Measurements from ENCODE around the gene KLF18. TPM values are rescaled to one million over a fixed set of nuclear protein-coding genes. Genes with fewer than 3 reads are reported as not detected.

The KLF18 gene
- total RNA-seq, 1 experiment from 2014 or later, result 0.09 TPM

- H3K27me3 Mint-ChIP-seq (ENCODE audit: low read depth), result peaks cover 11% of the 10 kb centered on the region
- H3K4me3 Mint-ChIP-seq, result no peak within 1 kb of the TSS
- TF ChIP-seq SOX15 (CRISPR knock-in tag; IDR thresholded peaks at IDR 0.05), result no peak
- no peak for TF ChIP-seq JUN (CRISPR knock-in tag; IDR thresholded peaks at IDR 0.05)
- TF ChIP-seq ZNF121 (CRISPR knock-in tag; IDR thresholded peaks at IDR 0.05), result no peak
- no peak for TF ChIP-seq ELF4 (CRISPR knock-in tag; IDR thresholded peaks at IDR 0.05; ENCODE audit: low read depth)
- TF ChIP-seq ATF1 (CRISPR knock-in tag; IDR thresholded peaks at IDR 0.05), result no peak
- TF ChIP-seq, protein P1, sequence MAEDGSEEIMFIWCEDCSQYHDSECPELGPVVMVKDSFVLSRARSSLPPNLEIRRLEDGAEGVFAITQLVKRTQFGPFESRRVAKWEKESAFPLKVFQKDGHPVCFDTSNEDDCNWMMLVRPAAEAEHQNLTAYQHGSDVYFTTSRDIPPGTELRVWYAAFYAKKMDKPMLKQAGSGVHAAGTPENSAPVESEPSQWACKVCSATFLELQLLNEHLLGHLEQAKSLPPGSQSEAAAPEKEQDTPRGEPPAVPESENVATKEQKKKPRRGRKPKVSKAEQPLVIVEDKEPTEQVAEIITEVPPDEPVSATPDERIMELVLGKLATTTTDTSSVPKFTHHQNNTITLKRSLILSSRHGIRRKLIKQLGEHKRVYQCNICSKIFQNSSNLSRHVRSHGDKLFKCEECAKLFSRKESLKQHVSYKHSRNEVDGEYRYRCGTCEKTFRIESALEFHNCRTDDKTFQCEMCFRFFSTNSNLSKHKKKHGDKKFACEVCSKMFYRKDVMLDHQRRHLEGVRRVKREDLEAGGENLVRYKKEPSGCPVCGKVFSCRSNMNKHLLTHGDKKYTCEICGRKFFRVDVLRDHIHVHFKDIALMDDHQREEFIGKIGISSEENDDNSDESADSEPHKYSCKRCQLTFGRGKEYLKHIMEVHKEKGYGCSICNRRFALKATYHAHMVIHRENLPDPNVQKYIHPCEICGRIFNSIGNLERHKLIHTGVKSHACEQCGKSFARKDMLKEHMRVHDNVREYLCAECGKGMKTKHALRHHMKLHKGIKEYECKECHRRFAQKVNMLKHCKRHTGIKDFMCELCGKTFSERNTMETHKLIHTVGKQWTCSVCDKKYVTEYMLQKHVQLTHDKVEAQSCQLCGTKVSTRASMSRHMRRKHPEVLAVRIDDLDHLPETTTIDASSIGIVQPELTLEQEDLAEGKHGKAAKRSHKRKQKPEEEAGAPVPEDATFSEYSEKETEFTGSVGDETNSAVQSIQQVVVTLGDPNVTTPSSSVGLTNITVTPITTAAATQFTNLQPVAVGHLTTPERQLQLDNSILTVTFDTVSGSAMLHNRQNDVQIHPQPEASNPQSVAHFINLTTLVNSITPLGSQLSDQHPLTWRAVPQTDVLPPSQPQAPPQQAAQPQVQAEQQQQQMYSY (CRISPR knock-in tag; IDR thresholded peaks at IDR 0.05), result no peak
- TF ChIP-seq, protein P2, sequence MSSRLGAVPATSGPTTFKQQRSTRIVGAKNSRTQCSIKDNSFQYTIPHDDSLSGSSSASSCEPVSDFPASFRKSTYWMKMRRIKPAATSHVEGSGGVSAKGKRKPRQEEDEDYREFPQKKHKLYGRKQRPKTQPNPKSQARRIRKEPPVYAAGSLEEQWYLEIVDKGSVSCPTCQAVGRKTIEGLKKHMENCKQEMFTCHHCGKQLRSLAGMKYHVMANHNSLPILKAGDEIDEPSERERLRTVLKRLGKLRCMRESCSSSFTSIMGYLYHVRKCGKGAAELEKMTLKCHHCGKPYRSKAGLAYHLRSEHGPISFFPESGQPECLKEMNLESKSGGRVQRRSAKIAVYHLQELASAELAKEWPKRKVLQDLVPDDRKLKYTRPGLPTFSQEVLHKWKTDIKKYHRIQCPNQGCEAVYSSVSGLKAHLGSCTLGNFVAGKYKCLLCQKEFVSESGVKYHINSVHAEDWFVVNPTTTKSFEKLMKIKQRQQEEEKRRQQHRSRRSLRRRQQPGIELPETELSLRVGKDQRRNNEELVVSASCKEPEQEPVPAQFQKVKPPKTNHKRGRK (CRISPR knock-in tag; IDR thresholded peaks at IDR 0.05; ENCODE audit: borderline replicate concordance), result no peak
- TF ChIP-seq E2F5 (CRISPR knock-in tag; IDR thresholded peaks at IDR 0.05), result no peak
- TF ChIP-seq, protein P3, sequence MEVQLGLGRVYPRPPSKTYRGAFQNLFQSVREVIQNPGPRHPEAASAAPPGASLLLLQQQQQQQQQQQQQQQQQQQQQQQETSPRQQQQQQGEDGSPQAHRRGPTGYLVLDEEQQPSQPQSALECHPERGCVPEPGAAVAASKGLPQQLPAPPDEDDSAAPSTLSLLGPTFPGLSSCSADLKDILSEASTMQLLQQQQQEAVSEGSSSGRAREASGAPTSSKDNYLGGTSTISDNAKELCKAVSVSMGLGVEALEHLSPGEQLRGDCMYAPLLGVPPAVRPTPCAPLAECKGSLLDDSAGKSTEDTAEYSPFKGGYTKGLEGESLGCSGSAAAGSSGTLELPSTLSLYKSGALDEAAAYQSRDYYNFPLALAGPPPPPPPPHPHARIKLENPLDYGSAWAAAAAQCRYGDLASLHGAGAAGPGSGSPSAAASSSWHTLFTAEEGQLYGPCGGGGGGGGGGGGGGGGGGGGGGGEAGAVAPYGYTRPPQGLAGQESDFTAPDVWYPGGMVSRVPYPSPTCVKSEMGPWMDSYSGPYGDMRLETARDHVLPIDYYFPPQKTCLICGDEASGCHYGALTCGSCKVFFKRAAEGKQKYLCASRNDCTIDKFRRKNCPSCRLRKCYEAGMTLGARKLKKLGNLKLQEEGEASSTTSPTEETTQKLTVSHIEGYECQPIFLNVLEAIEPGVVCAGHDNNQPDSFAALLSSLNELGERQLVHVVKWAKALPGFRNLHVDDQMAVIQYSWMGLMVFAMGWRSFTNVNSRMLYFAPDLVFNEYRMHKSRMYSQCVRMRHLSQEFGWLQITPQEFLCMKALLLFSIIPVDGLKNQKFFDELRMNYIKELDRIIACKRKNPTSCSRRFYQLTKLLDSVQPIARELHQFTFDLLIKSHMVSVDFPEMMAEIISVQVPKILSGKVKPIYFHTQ (CRISPR knock-in tag; IDR thresholded peaks at IDR 0.05), result no peak
- TF ChIP-seq, protein P4, sequence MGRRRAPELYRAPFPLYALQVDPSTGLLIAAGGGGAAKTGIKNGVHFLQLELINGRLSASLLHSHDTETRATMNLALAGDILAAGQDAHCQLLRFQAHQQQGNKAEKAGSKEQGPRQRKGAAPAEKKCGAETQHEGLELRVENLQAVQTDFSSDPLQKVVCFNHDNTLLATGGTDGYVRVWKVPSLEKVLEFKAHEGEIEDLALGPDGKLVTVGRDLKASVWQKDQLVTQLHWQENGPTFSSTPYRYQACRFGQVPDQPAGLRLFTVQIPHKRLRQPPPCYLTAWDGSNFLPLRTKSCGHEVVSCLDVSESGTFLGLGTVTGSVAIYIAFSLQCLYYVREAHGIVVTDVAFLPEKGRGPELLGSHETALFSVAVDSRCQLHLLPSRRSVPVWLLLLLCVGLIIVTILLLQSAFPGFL (CRISPR knock-in tag; IDR thresholded peaks at IDR 0.05; ENCODE audit: borderline replicate concordance), result no peak
- no peak for TF ChIP-seq ZNF219 (CRISPR knock-in tag; IDR thresholded peaks at IDR 0.05; ENCODE audit: borderline replicate concordance)
- no peak for TF ChIP-seq SP1 (CRISPR knock-in tag; conservative IDR thresholded peaks at IDR 0.05)
- no peak for TF ChIP-seq CREB1 (CRISPR knock-in tag; IDR thresholded peaks at IDR 0.05)
- TF ChIP-seq RORB (CRISPR knock-in tag; IDR thresholded peaks at IDR 0.05), result no peak
- TF ChIP-seq, protein P5, sequence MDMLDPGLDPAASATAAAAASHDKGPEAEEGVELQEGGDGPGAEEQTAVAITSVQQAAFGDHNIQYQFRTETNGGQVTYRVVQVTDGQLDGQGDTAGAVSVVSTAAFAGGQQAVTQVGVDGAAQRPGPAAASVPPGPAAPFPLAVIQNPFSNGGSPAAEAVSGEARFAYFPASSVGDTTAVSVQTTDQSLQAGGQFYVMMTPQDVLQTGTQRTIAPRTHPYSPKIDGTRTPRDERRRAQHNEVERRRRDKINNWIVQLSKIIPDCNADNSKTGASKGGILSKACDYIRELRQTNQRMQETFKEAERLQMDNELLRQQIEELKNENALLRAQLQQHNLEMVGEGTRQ (CRISPR knock-in tag; IDR thresholded peaks at IDR 0.05), result no peak
- TF ChIP-seq ZNF671 (CRISPR knock-in tag; IDR thresholded peaks at IDR 0.05), result no peak
- TF ChIP-seq ZNF396 (CRISPR knock-in tag; IDR thresholded peaks at IDR 0.05; ENCODE audit: borderline replicate concordance), result no peak
- no peak for TF ChIP-seq ZSCAN18 (CRISPR knock-in tag; IDR thresholded peaks at IDR 0.05)
- TF ChIP-seq ATF6 (CRISPR knock-in tag; IDR thresholded peaks at IDR 0.05), result no peak
- H3K36me3 Mint-ChIP-seq, result no peaks in the 10 kb centered on the region
- H3K9me3 Mint-ChIP-seq, result 0 out of 2 replicates have a peak, but pooled peaks cover 12% of the 10 kb centered on the region
- no peak within 1 kb of the TSS for H3K27ac Mint-ChIP-seq
- no peak for DNase-seq (ENCODE audit: low spot score)
- ChIA-PET POLR2A (no interaction called here), CTCF (interaction anchor here (1.2 kb wide), 1 partner anchor 99 kb away, joined by 3 read pairs; no protein-coding TSS in a partner anchor)
- H3K4me1 Mint-ChIP-seq, result peaks cover 14% of the 10 kb centered on the region
- no peak for ATAC-seq
These were observed 22.7 kb downstream of the KLF18 start, which contains the start of gene KLF17 for GRCh38 chr1:44118682-44119081. Gene KLF17 (plus strand): TSS chr1:44118821. CDS start chr1:44118908, 87 bp downstream.

Measured in WTC11 (cell line).